GM18868 (cell line): ENCODE data around the gene SRP54.
"Not testable (repeated sequence)": the region's sequence is repeated elsewhere in the genome, so short reads cannot be mapped to it uniquely, and the experiment has no call there.

Experiments
- ATAC-seq: cut with Tn5 transposase; IDR thresholded peaks from one replicate; pipeline ENCODE4 v1.9.1; 2021; ENCODE audit warnings: mild to moderate bottlenecking, moderate library complexity; ENCODE audit not compliant: unreplicated experiment

The SRP54 gene

GRCh38 chr14:34983148-34983760, 462 bp downstream of the SRP54 start:
- ATAC-seq: peak; percentile 22

GRCh38 chr14:34983786-34984185, 994 bp downstream of the SRP54 start:
- no peak for ATAC-seq

- no peak for ATAC-seq
These were observed 2.9 kb downstream of the SRP54 start for GRCh38 chr14:34985740-34986139.

- no peak for ATAC-seq
These were observed 4.4 kb downstream of the SRP54 start for GRCh38 chr14:34987180-34987579.

- ATAC-seq: no peak
These were observed 7.0 kb downstream of the SRP54 start for GRCh38 chr14:34989762-34990161.

- ATAC-seq: no peak
These were observed 10.6 kb downstream of the SRP54 start for GRCh38 chr14:34993426-34993825.

GRCh38 chr14:34994668-34995067, 11.9 kb downstream of the SRP54 start:
- no peak for ATAC-seq

GRCh38 chr14:34997762-34998161, 15.0 kb downstream of the SRP54 start:
- ATAC-seq: no peak

- no peak for ATAC-seq
These were observed 16.7 kb downstream of the SRP54 start for GRCh38 chr14:34999500-34999899.

- no peak for ATAC-seq
These were observed 18.8 kb downstream of the SRP54 start for GRCh38 chr14:35001621-35002020.

- no peak for ATAC-seq
These were observed 22.0 kb downstream of the SRP54 start for GRCh38 chr14:35004839-35005238.

- ATAC-seq: no peak
These were observed 33.8 kb downstream of the SRP54 start for GRCh38 chr14:35016568-35016967.

GRCh38 chr14:35020713-35021112, 37.9 kb downstream of the SRP54 start:
- ATAC-seq: no peak

GRCh38 chr14:35028435-35028834, 45.6 kb downstream of the SRP54 start:
- no peak for ATAC-seq

- no peak for ATAC-seq
These were observed 49.8 kb downstream of the SRP54 start for GRCh38 chr14:35032562-35032961.

GRCh38 chr14:35034440-35034833, 51.6 kb downstream of the SRP54 start:
- no peak for ATAC-seq

- ATAC-seq: peak; percentile 49
These were observed 52.3 kb downstream of the SRP54 start for GRCh38 chr14:35034944-35035554.

GRCh38 chr14:35038312-35038711, 55.5 kb downstream of the SRP54 start:
- ATAC-seq: not testable (repeated sequence)

GRCh38 chr14:35042632-35043031, 59.8 kb downstream of the SRP54 start:
- ATAC-seq: no peak

GRCh38 chr14:35043046-35043445, 60.3 kb downstream of the SRP54 start:
- ATAC-seq: no peak

- no peak for ATAC-seq
These were observed 62.4 kb downstream of the SRP54 start for GRCh38 chr14:35044939-35045797.

GRCh38 chr14:35045798-35046047, 62.9 kb downstream of the SRP54 start:
- no peak for ATAC-seq
